COR-L47 (cell line): ENCODE measurements around the gene PDILT.

Experiments
- DNase-seq: peaks from one replicate; lab custom pipeline; 2025; lab: John Stamatoyannopoulos, UW

PDILT gene

DNA sequence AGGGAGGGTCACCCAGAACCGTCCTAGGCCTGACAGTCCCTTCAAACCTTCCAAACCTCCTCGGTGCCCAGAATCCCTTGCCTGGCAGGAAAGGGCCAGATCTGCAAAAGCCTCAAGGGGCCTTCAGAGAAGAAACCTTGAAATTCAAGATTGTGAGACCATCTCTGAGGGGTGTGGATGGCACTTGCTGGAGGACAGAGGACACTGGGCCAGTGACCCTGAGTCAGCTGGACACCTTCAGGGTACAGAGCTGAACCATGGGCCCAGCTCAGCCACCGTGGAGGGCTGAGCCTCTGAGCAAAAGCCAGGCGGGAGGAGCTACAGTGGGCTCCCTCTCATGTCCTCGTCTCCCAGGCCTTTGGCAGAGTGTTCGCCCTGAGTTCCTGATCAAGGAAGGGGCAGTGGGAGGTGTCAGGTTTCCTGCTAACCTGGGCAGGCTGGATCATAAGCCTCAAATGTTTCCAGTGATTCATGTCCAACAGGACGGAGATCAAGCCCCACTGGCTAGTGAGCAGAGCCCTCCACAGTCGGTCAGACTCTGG, 3.0 kb downstream of the PDILT start:
- DNase-seq: no peak

GRCh38 chr16:20401066-20401465, 3.5 kb downstream of the PDILT start:
- DNase-seq: no peak

GRCh38 chr16:20399185-20399584, 5.4 kb downstream of the PDILT start:
- DNase-seq: no peak

GRCh38 chr16:20398603-20399002, 5.9 kb downstream of the PDILT start:
- no peak for DNase-seq

GRCh38 chr16:20397468-20398074, 7.0 kb downstream of the PDILT start:
- no peak for DNase-seq

- DNase-seq: no peak
These were observed 7.6 kb downstream of the PDILT start for GRCh38 chr16:20396846-20397467.

DNA sequence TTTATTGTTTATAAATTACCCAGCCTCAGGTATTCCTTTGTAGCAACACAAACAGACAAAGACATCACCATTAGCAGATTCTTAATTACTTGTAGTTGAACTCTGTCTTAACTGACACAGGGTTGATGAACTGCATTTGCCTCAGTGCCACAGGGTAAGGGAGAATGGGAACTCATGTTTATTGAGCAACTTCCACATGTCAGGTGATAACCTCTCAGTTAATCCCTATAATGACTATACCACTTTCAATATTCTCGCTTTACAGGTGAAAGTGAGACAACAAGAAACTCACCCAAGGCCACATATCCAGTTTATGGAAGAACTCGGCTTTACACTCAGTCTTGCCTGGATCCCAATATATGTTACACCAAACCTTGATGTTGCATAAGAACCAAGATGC, 8.6 kb downstream of the PDILT start:
- DNase-seq: no peak

DNA sequence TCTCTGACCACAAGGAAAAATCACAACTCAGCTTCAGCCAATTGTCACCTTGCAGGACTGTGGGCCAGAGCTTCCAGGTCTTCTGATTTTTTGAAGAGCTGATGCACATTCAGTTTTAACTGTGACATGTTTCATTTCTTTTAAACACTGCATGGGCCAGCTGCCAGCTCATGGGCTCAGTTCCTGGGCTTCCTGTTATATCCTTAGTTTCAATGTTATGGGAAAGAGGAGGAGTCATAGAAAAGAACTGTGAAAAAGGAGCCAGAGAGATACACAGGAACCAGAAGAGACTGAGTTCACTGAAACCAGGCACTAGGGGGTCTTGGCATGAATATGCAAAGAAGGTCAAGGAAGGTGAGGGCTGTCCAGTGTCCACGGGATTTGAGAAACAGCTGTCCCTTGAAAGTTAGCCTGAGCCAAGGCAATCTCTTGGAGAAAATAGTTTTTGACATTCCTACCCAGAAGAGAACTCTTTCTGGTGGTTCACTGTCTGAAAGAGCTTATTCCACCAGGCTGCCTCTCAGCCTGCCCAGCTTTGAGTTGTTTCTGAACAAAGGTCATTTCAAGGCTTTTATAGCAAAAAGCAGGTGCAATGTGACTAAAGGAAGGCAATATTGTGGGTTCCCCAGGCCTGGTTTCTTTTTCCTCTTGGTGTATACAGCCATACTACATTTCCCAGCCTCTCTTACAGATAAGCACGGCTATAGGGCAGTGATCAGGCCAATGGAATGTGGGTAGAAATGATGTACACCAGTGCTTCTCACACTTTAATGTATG, 10.5 kb downstream of the PDILT start:
- DNase-seq: no peak

GRCh38 chr16:20391045-20391444, 13.5 kb downstream of the PDILT start:
- no peak for DNase-seq

DNA sequence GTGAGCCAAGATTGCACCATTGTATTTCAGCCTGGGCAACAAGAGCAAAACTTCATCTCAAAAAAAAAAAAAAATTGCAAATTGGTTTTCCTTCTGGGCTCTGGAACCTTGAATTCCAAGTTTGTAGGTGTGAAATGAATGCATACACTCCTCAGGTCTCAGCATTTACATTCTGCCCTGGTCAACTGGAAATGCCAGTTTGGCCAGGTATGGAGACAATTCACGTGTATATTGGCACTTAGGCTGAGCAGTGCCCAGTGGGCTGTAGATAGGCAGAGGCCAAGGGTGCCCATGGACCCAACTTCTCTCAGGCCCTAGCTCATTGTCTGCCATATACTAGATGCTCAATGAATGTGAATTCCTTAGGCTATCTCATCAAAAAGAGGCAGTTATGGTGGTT, 15.7 kb downstream of the PDILT start:
- no peak for DNase-seq

DNA sequence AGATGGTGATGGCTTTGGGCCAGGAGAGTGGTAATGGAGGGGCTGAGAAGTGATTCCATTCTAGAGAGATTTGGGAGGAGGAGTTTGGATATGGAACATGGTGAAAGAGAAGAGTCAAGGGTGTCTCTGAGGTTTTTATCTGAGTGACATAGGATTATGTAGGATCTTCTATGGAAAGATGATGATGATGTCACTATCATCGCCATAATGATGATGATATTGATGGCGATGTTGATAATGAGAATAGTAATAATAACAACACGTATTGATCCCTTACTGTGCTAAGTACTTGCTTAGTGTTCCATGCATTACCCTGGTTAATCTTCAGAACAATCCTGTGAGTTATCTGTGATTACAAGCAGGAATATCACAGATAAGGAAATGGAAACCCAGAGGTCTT, 16.6 kb downstream of the PDILT start:
- DNase-seq: no peak

DNA sequence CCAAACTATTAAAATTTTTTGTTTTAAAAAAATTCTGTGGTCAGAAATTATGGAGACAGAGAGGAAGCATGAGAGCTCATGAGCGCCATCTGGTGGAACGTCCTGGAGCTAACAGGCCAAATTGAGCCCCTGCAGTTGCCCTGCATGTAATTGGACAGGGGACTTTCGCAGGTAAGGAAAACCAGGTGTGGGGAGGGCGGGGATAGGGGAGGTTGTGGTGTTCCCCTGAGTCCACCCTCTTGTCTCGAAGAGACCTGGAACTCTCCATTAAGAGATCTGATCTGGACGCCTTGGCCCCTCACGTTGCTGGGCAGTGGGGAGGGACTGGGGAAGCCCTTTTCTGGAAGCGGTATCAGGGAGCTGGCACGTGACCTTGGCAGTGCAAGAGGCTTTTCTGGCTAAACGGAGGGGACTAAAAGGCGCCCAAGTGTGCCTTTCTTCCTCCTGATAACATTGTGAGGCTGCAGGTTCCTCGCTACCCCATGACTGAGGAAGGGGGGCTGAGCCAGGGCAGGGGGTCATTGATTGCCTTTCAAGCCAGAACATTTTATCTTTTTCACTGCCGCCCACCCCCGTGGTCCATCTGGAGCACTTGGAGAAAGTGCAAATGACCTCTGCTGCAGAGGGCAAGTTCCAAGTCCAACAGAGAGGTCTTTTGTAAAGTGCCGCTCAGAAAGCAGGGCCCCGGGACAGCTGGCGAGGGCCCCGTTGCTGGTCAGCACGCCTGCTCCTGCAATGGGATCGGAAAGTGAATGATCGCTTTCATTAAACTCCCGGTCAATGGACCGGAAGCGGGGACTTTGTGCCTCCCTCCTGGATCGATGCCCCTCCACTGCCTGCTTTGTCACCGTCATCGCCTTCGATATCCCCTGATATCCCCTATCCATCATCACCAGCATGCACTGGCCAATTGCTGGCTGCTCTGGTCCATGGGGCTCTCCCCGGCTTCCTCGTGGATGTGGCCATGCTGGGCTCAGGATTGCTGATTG, 18.4 kb downstream of the PDILT start:
- DNase-seq: peak; percentile 1

DNA sequence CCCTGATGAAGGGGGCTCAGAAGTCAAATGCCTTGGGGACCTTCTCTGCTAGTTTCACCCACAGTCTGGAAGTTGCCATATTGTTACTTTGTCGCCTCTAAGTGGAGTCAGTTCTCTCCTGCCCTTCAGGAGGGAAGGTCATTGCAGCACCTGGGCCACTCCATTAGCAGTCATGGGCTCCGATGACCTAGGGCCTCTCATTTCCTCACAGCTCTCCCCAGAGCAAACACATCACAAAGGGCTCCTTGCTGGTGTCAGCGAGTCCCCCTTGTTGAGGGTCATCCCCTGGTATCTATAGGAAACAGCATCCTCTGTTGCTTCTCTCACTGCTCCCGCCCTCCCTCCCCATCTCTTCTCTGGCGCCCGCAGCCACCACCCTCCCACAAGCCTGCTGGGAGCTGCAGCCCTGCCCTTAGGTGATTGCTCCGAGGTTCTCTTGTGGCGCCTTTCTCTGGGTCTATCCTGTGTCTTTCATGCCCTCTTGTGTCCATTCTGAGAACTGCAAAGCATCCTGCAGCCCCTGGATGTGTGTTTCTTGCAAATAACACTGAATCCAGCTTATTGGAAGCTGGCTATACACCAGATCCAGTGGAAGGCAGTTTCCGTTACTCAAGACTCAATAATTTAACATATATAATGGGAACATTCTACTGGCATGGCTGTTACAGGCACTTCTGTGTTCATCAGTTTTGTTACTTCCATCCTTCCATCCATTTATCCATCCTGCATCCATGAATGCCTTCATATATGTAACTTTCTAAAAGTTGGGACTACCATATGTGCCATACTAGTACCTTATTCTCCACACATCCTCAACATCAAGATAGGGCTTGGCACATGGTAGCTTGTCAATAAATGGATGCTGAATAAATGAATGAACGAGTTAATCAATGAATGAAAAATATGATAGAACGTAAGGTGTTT, 21.2 kb downstream of the PDILT start:
- DNase-seq: peak; percentile 62

- no peak for DNase-seq
These were observed 22.2 kb downstream of the PDILT start for GRCh38 chr16:20382202-20382948.

- DNase-seq: no peak
These were observed 23.8 kb downstream of the PDILT start for GRCh38 chr16:20380782-20381181.

- no peak for DNase-seq
These were observed 27.4 kb downstream of the PDILT start for GRCh38 chr16:20377181-20377580.

- DNase-seq: no peak
These were observed 31.8 kb downstream of the PDILT start for GRCh38 chr16:20372701-20373100.

- DNase-seq: no peak
These were observed 35.0 kb downstream of the PDILT start for GRCh38 chr16:20369452-20370054.

- no peak for DNase-seq
These were observed 40.5 kb downstream of the PDILT start for GRCh38 chr16:20364051-20364450.

DNA sequence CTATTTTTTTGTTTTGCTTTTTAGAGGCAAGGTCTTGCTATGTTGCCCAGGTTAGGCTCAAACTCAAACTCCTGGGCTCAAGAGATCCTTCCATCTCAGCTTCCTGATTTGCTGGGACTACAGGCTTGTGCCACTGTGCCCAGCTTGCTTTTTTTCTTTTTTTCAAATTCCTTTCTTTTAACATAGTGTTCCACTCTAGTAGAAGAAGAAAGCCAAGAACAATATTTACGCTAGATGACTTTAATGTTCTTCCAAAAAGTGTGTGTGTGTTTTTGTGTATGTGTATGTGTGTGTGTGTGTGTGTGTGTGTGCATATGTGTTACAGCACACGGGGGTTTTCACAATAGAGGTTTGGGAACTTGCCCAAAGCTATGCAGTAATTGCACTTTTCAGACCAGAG, 41.3 kb downstream of the PDILT start:
- DNase-seq: no peak
